OCI-LY1 (cell line): ENCODE data around the gene SLC27A3.

Experiments
- CTCF ChIP-seq: fragments of 200-600 bp; sonication (generic), shearing (Covaris generic); IDR thresholded peaks from 2 replicates; pipeline ENCODE4 v1.5.1; 2017; ENCODE audit warnings: mild to moderate bottlenecking, antibody characterized with exemption, low read length, moderate library complexity, mixed read lengths
- EZH2 ChIP-seq: fragments of 200-600 bp; sonication (generic), shearing (Covaris generic); IDR thresholded peaks from 2 replicates; pipeline ENCODE4 v1.8.0; 2017; ENCODE audit warnings: borderline replicate concordance, mixed run types, mild to moderate bottlenecking, antibody characterized with exemption, low read length, moderate library complexity, mixed read lengths

GRCh38 chr1:153774026-153774595, 1.1 kb upstream of the SLC27A3 start:
- no peak for TF ChIP-seq CTCF
- no peak for TF ChIP-seq EZH2
